SH-SY5Y (cell line): Measurements from ENCODE around the gene PLA2G2F.

Experiments used
- GATA2 ChIP-seq: IDR thresholded peaks from 2 replicates; pipeline ENCODE4 v1.6.1; 2011; ENCODE audit warnings: mild to moderate bottlenecking, low read depth, low read length
- GATA3 ChIP-seq: IDR thresholded peaks from 2 replicates; pipeline ENCODE4 v1.6.1; 2011; ENCODE audit warnings: low read depth, mild to moderate bottlenecking, low read length, moderate library complexity

Gene PLA2G2F

GRCh38 chr1:20192871-20193411, 53.8 kb downstream of the PLA2G2F start:
- no peak for TF ChIP-seq GATA3

GRCh38 chr1:20194224-20194623, 55.1 kb downstream of the PLA2G2F start:
- TF ChIP-seq GATA3 (no peak), GATA2 (no peak)

GRCh38 chr1:20194757-20195461, 55.8 kb downstream of the PLA2G2F start:
- no peak for TF ChIP-seq GATA2
- no peak for TF ChIP-seq GATA3

- no peak for TF ChIP-seq GATA3
- TF ChIP-seq GATA2, result no peak
Observed at GRCh38 chr1:20195462-20195780, 56.3 kb downstream of the PLA2G2F start.

- no peak for TF ChIP-seq GATA2
- TF ChIP-seq GATA3, result no peak
Observed at GRCh38 chr1:20197329-20197791, 58.2 kb downstream of the PLA2G2F start.

- TF ChIP-seq GATA2, result no peak
- no peak for TF ChIP-seq GATA3
Observed at GRCh38 chr1:20198296-20198695, 59.2 kb downstream of the PLA2G2F start.

- no peak for TF ChIP-seq GATA2
- TF ChIP-seq GATA3, result no peak
Observed at GRCh38 chr1:20198918-20199317, 59.8 kb downstream of the PLA2G2F start.

- TF ChIP-seq GATA2, result no peak
- TF ChIP-seq GATA3, result no peak
Observed at GRCh38 chr1:20199403-20199802, 60.3 kb downstream of the PLA2G2F start.

- TF ChIP-seq GATA2, result no peak
- TF ChIP-seq GATA3, result no peak
Observed at GRCh38 chr1:20199840-20200239, 60.7 kb downstream of the PLA2G2F start.
